Measurements from ENCODE around the gene HMGN1.

DNA sequence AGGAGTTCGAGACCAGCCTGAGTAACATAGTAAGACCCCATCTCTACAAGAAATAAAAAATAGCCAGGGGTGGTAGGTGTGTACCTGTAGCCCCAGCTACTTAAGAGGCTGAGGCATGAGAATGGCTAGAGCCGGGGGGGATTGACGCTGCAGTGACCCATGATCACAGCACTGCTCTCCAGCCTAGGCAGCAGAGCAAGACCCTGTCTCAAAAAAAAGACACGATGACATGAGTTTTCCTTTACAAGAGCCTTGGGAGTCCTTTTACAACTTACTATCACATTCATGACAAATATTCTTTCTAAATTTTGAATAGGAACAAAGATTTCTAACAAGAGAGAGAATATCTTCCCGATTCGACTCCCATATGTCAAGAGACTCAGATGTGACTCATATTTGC is 32.2 kb downstream of the HMGN1 start:
- TF ChIP-seq, protein P1, sequence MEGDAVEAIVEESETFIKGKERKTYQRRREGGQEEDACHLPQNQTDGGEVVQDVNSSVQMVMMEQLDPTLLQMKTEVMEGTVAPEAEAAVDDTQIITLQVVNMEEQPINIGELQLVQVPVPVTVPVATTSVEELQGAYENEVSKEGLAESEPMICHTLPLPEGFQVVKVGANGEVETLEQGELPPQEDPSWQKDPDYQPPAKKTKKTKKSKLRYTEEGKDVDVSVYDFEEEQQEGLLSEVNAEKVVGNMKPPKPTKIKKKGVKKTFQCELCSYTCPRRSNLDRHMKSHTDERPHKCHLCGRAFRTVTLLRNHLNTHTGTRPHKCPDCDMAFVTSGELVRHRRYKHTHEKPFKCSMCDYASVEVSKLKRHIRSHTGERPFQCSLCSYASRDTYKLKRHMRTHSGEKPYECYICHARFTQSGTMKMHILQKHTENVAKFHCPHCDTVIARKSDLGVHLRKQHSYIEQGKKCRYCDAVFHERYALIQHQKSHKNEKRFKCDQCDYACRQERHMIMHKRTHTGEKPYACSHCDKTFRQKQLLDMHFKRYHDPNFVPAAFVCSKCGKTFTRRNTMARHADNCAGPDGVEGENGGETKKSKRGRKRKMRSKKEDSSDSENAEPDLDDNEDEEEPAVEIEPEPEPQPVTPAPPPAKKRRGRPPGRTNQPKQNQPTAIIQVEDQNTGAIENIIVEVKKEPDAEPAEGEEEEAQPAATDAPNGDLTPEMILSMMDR (IDR thresholded peaks at IDR 0.05) = no peak
- no peak for TF ChIP-seq POLR2AphosphoS5 (IDR thresholded peaks at IDR 0.05; ENCODE audit: low read depth, low read length)
- TF ChIP-seq, protein P2, sequence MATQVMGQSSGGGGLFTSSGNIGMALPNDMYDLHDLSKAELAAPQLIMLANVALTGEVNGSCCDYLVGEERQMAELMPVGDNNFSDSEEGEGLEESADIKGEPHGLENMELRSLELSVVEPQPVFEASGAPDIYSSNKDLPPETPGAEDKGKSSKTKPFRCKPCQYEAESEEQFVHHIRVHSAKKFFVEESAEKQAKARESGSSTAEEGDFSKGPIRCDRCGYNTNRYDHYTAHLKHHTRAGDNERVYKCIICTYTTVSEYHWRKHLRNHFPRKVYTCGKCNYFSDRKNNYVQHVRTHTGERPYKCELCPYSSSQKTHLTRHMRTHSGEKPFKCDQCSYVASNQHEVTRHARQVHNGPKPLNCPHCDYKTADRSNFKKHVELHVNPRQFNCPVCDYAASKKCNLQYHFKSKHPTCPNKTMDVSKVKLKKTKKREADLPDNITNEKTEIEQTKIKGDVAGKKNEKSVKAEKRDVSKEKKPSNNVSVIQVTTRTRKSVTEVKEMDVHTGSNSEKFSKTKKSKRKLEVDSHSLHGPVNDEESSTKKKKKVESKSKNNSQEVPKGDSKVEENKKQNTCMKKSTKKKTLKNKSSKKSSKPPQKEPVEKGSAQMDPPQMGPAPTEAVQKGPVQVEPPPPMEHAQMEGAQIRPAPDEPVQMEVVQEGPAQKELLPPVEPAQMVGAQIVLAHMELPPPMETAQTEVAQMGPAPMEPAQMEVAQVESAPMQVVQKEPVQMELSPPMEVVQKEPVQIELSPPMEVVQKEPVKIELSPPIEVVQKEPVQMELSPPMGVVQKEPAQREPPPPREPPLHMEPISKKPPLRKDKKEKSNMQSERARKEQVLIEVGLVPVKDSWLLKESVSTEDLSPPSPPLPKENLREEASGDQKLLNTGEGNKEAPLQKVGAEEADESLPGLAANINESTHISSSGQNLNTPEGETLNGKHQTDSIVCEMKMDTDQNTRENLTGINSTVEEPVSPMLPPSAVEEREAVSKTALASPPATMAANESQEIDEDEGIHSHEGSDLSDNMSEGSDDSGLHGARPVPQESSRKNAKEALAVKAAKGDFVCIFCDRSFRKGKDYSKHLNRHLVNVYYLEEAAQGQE (IDR thresholded peaks at IDR 0.05; ENCODE audit: insufficient read depth in 1 of 2, low read depth in 2 of 2, low read length in 1 of 2) = no peak

All from Panc1 (cell line).